HFF-Myc (cell line): ENCODE data around the gene AREL1.

ENCODE experiments used
- DNase-seq: peaks from one replicate; pipeline ENCODE4 v3.0.0-alpha.2; 2011; ENCODE audit warnings: low read depth; ENCODE audit errors: extremely low read depth
- H3K4me3 ChIP-seq: replicated peaks from 2 replicates; pipeline ENCODE4 v1.5.1; 2011; ENCODE audit warnings: low read depth, mild to moderate bottlenecking, control low read depth, low read length
- TF ChIP-seq, protein P1 (sequence below): IDR thresholded peaks from 2 replicates; pipeline ENCODE4 v1.5.1; 2012; ENCODE audit warnings: mild to moderate bottlenecking, low read depth, low read length, control low read depth; ENCODE audit errors: missing control alignments

Gene AREL1

DNA sequence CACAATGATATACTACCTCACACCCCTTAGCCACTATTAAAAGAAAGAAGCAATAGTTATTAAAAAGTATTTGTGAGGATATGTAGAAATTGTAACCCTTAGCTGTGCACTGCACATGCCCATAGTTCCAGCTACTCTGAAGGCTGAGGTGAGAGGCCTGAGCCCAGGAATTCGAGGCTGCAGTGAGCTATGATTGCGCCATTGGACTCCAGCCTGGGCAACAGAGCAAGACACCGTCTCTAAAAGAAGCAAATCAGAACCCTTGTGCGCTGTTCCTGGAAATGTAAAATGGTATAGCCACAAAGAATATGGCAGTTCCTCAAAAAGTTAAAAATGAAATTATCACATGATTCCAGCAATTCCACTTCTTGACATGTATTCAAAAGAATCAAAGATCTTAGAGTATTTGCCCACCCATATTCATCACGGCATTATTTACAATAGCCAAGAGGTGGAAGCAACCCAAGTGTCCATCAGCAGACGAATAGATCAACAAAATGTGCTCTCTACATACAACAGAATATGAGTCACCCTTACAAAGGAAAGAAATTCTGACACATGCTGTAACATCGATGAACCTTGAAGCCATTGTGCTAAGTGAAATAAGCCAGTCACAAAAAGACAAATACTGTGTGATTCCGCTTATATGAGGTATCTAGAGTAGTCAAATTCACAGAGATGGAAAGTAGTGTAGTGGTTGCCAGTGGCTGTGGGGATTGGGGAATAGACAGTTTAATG lies 26.6 kb upstream of the AREL1 start:
- no peak overlapping the region for H3K4me3 ChIP-seq
- DNase-seq: no peak
- TF ChIP-seq, protein P1, sequence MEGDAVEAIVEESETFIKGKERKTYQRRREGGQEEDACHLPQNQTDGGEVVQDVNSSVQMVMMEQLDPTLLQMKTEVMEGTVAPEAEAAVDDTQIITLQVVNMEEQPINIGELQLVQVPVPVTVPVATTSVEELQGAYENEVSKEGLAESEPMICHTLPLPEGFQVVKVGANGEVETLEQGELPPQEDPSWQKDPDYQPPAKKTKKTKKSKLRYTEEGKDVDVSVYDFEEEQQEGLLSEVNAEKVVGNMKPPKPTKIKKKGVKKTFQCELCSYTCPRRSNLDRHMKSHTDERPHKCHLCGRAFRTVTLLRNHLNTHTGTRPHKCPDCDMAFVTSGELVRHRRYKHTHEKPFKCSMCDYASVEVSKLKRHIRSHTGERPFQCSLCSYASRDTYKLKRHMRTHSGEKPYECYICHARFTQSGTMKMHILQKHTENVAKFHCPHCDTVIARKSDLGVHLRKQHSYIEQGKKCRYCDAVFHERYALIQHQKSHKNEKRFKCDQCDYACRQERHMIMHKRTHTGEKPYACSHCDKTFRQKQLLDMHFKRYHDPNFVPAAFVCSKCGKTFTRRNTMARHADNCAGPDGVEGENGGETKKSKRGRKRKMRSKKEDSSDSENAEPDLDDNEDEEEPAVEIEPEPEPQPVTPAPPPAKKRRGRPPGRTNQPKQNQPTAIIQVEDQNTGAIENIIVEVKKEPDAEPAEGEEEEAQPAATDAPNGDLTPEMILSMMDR: no peak

DNA sequence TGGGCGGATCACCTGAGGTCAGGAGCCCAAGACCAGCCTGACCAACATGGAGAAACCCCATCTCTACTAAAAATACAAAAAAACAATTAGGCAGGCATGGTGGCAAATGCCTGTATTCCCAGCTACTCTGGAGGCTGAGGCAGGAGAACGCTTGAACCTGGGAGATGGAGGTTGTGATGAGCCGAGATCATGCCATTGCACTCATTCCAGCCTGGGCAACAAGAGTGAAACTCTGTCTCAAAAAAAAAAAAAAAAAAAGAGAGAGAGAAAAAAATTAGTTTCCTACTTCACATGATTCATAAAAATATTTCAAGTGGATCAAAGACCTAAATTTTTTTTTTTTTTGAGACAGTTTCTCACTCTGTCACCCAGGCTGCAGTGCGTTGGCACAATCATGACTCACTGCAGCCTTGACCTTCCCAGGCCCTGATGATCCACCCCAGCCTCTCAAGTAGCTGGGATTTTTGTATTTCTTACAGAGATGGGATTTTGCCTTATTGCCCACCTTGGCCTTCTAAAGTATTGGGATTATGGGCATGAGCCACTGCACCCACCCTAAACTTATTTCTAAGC lies 25.0 kb upstream of the AREL1 start:
- TF ChIP-seq, protein P1: no peak
- no peak for DNase-seq
- H3K4me3 ChIP-seq: no peak overlapping the region

DNA sequence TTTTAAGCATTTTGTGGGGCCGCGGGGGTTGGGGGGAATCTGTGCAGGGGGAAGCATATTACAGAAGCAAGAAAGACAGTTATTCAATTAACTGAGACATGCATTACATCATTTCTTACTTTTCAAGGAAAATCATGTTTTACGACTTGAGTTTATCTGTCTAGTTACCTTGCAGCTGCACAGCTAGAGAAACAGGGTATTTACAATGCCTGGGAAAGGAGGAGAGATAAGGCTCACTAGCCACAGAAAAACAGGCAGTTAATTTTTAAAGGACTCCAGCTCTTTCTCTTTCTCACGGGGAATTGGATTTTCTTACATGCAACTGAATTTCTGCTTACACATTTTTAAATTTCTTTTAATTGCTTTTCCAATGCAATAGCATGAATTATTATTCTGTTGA lies 22.2 kb upstream of the AREL1 start:
- DNase-seq: no peak
- no peak overlapping the region for H3K4me3 ChIP-seq
- TF ChIP-seq, protein P1: no peak

DNA sequence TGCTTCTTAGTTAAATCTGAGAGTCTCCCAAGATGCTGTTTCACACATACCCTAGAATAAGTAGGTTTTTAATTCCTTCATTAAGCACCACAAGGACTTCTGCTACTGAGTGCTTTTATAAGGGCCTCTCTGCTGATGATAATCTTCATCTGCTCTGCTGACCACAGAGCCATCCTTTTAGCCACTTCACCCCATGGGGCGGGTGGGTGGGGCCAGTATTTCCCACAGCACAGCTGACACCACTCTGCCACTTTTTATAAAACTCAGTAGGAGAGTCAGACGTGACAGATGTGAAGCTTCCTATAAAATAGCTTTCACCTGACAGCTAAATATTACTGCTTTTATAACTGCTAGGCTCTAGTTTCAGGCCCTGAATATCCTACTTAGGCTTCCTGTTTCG lies 20.3 kb upstream of the AREL1 start:
- TF ChIP-seq, protein P1: no peak
- H3K4me3 ChIP-seq: no peak overlapping the region
- DNase-seq: no peak

DNA sequence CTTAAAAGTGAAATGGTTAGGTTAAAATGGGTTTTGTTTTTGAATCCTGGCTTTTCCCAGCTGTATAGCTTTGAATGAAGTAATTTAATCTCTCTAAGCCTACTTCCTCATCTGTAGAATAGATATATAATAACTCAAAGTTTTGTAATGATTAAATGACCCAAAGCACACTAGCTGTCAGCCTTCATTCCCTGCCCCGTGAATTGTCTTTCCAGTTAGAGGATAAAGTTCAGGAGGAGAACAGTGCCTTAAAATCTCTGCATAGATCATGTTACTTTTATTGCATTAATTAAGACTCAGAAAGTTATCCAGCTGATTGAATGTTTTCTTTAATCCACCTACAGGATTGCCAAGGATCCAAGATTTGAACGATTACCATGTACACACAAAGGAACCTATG lies 19.5 kb upstream of the AREL1 start:
- H3K4me3 ChIP-seq: no peak overlapping the region
- TF ChIP-seq, protein P1: no peak
- DNase-seq: no peak

DNA sequence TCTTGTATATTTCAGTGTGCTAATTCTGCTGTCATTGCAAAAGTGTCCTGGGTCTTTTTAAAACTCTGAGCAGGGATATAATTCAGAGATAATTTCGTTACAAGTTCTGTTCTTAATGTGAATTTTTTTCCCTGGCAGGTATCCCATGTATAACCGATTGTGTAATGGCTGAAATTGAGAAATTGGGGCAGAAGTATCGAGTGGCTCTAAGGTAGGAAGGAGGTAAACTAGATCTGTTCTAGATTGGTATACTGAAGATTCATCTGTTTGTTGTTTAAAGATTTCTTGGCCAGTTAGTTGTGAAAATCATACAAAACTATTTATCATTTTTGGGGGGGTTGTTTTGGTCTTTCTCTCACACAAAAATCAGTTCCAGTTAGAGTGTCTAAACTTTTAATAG lies 10.3 kb upstream of the AREL1 start:
- DNase-seq: no peak
- TF ChIP-seq, protein P1: no peak
- H3K4me3 ChIP-seq: no peak overlapping the region

DNA sequence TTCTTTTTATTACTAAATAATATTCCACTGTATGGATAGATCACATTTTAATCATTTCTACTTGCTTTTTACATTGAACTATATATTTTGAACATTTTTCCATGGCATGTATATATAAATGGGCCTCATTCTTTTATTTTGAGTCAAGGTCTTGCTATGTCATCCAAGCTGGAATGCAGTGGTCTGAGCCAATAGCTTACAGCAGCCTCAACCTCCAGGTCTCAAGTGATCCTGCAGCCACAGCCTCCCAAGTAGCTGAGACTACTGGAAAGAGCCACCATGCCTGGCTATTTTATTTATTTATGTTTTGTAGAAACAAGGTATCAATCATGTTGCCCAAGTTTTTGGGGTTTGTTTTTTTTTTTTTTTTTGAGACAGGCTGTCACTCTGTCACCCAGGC lies 7.6 kb upstream of the AREL1 start:
- DNase-seq: no peak
- no peak overlapping the region for H3K4me3 ChIP-seq
- TF ChIP-seq, protein P1: no peak
